GM23248 (cell line): ENCODE results near the gene BDNF. TPM values are rescaled to one million over a fixed set of nuclear protein-coding genes. Genes with fewer than 3 reads are reported as not detected.

Source experiments
- DNase-seq: peaks from one replicate; pipeline ENCODE4 v3.0.0-alpha.2; 2015
- H2AFZ ChIP-seq: fragments of 200-600 bp; sonication (generic); 2 replicates; pipeline ENCODE4 v1.6.1; 2016; ENCODE audit warnings: antibody characterized with exemption
- H3F3A ChIP-seq: fragments of 200-600 bp; sonication (generic); 2 replicates; pipeline ENCODE4 v1.6.1; 2016; ENCODE audit warnings: mild to moderate bottlenecking, antibody characterized with exemption, mixed run types; ENCODE audit not compliant: insufficient read depth
- H3K27ac ChIP-seq: fragments of 200-600 bp; sonication (generic); 2 replicates; pipeline ENCODE4 v1.5.1; 2016; ENCODE audit warnings: mild to moderate bottlenecking
- H3K27me3 ChIP-seq: fragments of 200-600 bp; sonication (generic); replicated peaks from 2 replicates; pipeline ENCODE4 v1.6.1; 2016; ENCODE audit warnings: mild to moderate bottlenecking; ENCODE audit not compliant: insufficient read depth
- H3K36me3 ChIP-seq: fragments of 200-600 bp; sonication (generic); 2 replicates; pipeline ENCODE4 v1.6.1; 2016; ENCODE audit warnings: low read depth, mild to moderate bottlenecking
- H3K4me1 ChIP-seq: fragments of 200-600 bp; sonication (generic); 2 replicates; pipeline ENCODE4 v1.6.1; 2016; ENCODE audit warnings: mild to moderate bottlenecking; ENCODE audit not compliant: insufficient read depth
- H3K4me2 ChIP-seq: fragments of 200-600 bp; sonication (generic); one replicate; pipeline ENCODE4 v1.6.1; 2016; ENCODE audit warnings: mild to moderate bottlenecking; ENCODE audit not compliant: unreplicated experiment
- H3K4me3 ChIP-seq: fragments of 200-600 bp; sonication (generic); 2 replicates; pipeline ENCODE4 v1.5.1; 2016; ENCODE audit warnings: mild to moderate bottlenecking
- H3K79me2 ChIP-seq: fragments of 200-600 bp; sonication (generic); 2 replicates; pipeline ENCODE4 v1.6.1; 2016; ENCODE audit warnings: mild to moderate bottlenecking; ENCODE audit not compliant: insufficient read depth
- H3K9ac ChIP-seq: fragments of 200-600 bp; sonication (generic); 2 replicates; pipeline ENCODE4 v1.6.1; 2016; ENCODE audit warnings: mild to moderate bottlenecking
- H3K9me2 ChIP-seq: fragments of 200-600 bp; sonication (generic); 2 replicates; pipeline ENCODE4 v1.6.1; 2016; ENCODE audit warnings: mixed run types, mild to moderate bottlenecking, moderate library complexity; ENCODE audit not compliant: insufficient read depth
- H3K9me3 ChIP-seq: fragments of 200-600 bp; sonication (generic); one replicate; pipeline ENCODE4 v1.6.1; 2017; ENCODE audit warnings: low read depth
- H4K20me1 ChIP-seq: fragments of 200-600 bp; sonication (generic); 2 replicates; pipeline ENCODE4 v1.6.0; 2016; ENCODE audit not compliant: insufficient read depth
- EZH2 ChIP-seq: fragments of 200-600 bp; sonication (generic); IDR thresholded peaks from 2 replicates; pipeline ENCODE4 v1.6.1; 2018; ENCODE audit warnings: antibody characterized with exemption, mild to moderate bottlenecking; ENCODE audit not compliant: insufficient read depth, poor library complexity, severe bottlenecking
- EZH2phosphoT487 ChIP-seq: fragments of 200-600 bp; sonication (generic); IDR thresholded peaks from 2 replicates; pipeline ENCODE4 v1.6.1; 2018; ENCODE audit warnings: antibody characterized with exemption, moderate library complexity, mild to moderate bottlenecking, low read depth; ENCODE audit not compliant: insufficient read depth
- WGBS, 2 experiments: methylation state at CpG; one replicate each; pipeline ENCODE4 v1.1.6; 2015 to 2017; ENCODE audit warnings: low lambda C conversion rate in 2 of 2, low coverage in 1 of 2; ENCODE audit errors: missing lambda C conversion rate in 2 of 2; 5-methylcytosine and 5-hydroxymethylcytosine counted together
- in situ Hi-C: fragments of 300-500 bp; cut with MboI; formaldehyde crosslinking; loops from 2 replicates; pipeline ENCODE4 v1.15.0; 2020
- polyA plus RNA-seq: library from polyadenylated mRNA; unstranded; fragments of >200 nt; fragmentation: Nextera tagmentation; extraction: Ambion mirVana; gene quantifications from 2 replicates; pipeline ENCODE4 v1.2.1, GENCODE V29; 2016
- total RNA-seq: library from RNA; depleted of rRNA; stranded (reverse); fragments of >200 nt; shearing (Covaris generic); gene quantifications from 2 replicates; pipeline ENCODE4 v1.2.3, GENCODE V29; 2014

The BDNF gene
- total and polyA plus RNA-seq, 2 experiments from 2014 or later, result 58.1 to 63.6 TPM

GRCh38 chr11:27618281-27618915 is 81.9 kb downstream of the BDNF start:
- Histone ChIP-seq H3K27me3 (no peaks in the 10 kb centered on the region), H3K9me3 (no peaks in the 10 kb centered on the region), H3K4me3 (no peak overlapping the region), H3K27ac (no peak overlapping the region), H3K4me2 (no peak overlapping the region), H3K4me1 (peaks cover 20% of the 10 kb centered on the region), H3K36me3 (no peaks in the 10 kb centered on the region), H2AFZ (0 out of 2 replicates have a peak overlapping the region, but pooled peaks have one; percentile 8), H3K9ac (no peak overlapping the region), H3F3A (peaks cover 5% of the 10 kb centered on the region; the same call in 1 of the 2 replicates), H3K9me2 (no peaks in the 10 kb centered on the region), H3K79me2 (no peaks in the 10 kb centered on the region), H4K20me1 (no peaks in the 10 kb centered on the region)
- DNase-seq, result peak; percentile 35
- 5 to 6% methylated on average over 2 of the region's 2 CpGs for WGBS, 2 experiments
- in situ Hi-C loops, result no loop called here
- TF ChIP-seq EZH2 (no peak), EZH2phosphoT487 (no peak)

GRCh38 chr11:27616711-27617110 is 83.5 kb downstream of the BDNF start:
- no peak overlapping the region for H3K4me3 ChIP-seq
- no peaks in the 10 kb centered on the region for H4K20me1 ChIP-seq
- no peaks in the 10 kb centered on the region for H3K9me2 ChIP-seq
- in situ Hi-C loops, result no loop called here
- H3K79me2 ChIP-seq, result no peaks in the 10 kb centered on the region
- H3K36me3 ChIP-seq, result no peaks in the 10 kb centered on the region
- H2AFZ ChIP-seq, result no peak overlapping the region
- H3K9me3 ChIP-seq, result no peaks in the 10 kb centered on the region
- TF ChIP-seq EZH2phosphoT487, result no peak
- no peak for TF ChIP-seq EZH2
- peaks cover 5% of the 10 kb centered on the region; the same call in 1 of the 2 replicates for H3F3A ChIP-seq
- no peak for DNase-seq
- no peak overlapping the region for H3K4me2 ChIP-seq
- H3K9ac ChIP-seq, result no peak overlapping the region
- 61 to 63% methylated on average over 2 of the region's 2 CpGs for WGBS, 2 experiments
- H3K27ac ChIP-seq, result no peak overlapping the region
- peaks cover 36% of the 10 kb centered on the region for H3K4me1 ChIP-seq
- no peaks in the 10 kb centered on the region for H3K27me3 ChIP-seq

GRCh38 chr11:27615833-27616232 is 84.4 kb downstream of the BDNF start:
- TF ChIP-seq EZH2, result no peak
- TF ChIP-seq EZH2phosphoT487, result no peak
- Histone ChIP-seq H3K9ac (no peak overlapping the region), H3K9me3 (no peaks in the 10 kb centered on the region), H4K20me1 (no peaks in the 10 kb centered on the region), H3K4me2 (no peak overlapping the region), H3K4me3 (no peak overlapping the region), H2AFZ (no peak overlapping the region), H3F3A (peaks cover 5% of the 10 kb centered on the region; the same call in 1 of the 2 replicates), H3K27me3 (no peaks in the 10 kb centered on the region), H3K4me1 (peaks cover 38% of the 10 kb centered on the region), H3K36me3 (no peaks in the 10 kb centered on the region), H3K79me2 (no peaks in the 10 kb centered on the region), H3K27ac (no peak overlapping the region), H3K9me2 (no peaks in the 10 kb centered on the region)
- DNase-seq, result no peak
- in situ Hi-C loops, result no loop called here
- WGBS, 2 experiments, result 84 to 87% methylated on average over 5 of the region's 5 CpGs

GRCh38 chr11:27614092-27614491 is 86.2 kb downstream of the BDNF start:
- Histone ChIP-seq H3K79me2 (no peaks in the 10 kb centered on the region), H3K27me3 (no peaks in the 10 kb centered on the region), H3K9ac (no peak overlapping the region), H2AFZ (no peak overlapping the region), H3K4me2 (no peak overlapping the region), H3K9me2 (no peaks in the 10 kb centered on the region), H3F3A (peaks cover 5% of the 10 kb centered on the region; the same call in 1 of the 2 replicates), H3K4me3 (no peak overlapping the region), H3K27ac (peak overlapping the region; percentile 45; the same call in 1 of the 2 replicates), H3K9me3 (no peaks in the 10 kb centered on the region), H4K20me1 (no peaks in the 10 kb centered on the region), H3K4me1 (peaks cover 38% of the 10 kb centered on the region), H3K36me3 (no peaks in the 10 kb centered on the region)
- TF ChIP-seq EZH2phosphoT487, result no peak
- TF ChIP-seq EZH2, result no peak
- DNase-seq, result peak; percentile 6
- in situ Hi-C loops, result no loop called here
